ENCODE measurements around the gene ACE.
A peak's percentile ranks its signal among the peaks of the same experiment; 100 is the strongest.

The ACE gene

GRCh38 chr17:63489291-63489690, 12.4 kb downstream of the ACE start (continued):
- TF ChIP-seq, protein P1, sequence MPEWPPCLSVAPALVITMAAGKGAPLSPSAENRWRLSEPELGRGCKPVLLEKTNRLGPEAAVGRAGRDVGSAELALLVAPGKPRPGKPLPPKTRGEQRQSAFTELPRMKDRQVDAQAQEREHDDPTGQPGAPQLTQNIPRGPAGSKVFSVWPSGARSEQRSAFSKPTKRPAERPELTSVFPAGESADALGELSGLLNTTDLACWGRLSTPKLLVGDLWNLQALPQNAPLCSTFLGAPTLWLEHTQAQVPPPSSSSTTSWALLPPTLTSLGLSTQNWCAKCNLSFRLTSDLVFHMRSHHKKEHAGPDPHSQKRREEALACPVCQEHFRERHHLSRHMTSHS (tag by site-specific recombination; IDR thresholded peaks at IDR 0.05): no peak

DNA sequence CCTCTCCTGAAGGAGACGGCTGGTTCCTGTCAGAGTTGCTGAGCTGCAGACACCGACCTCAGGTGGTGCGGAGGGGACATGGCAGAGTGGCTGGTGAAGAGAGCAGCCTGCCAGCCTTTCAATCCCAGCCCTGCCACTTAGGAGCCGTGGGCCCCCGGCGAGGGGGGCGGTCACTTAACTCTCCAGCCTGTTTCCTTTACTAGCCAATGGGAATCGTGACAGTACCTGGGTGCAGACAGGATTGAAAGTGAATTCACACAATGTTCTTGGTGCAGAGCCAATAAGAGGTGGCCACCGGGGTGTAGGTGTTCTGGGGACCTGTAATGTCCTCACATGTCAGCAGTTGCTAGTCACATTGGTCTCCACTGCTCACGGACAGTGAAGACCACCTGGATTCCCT, 13.5 kb downstream of the ACE start:
- no peaks in the 10 kb centered on the region for H3K4me1 ChIP-seq (ENCODE audit: control insufficient read depth, insufficient read depth, low read length)
- ChIA-PET CTCF (interaction anchor here (0.6 to 1.2 kb wide), 4 partner anchors 11 to 186 kb away, joined by 3 to 6 read pairs (median 3); no protein-coding TSS in a partner anchor), POLR2A (no interaction called here)
- no peaks in the 10 kb centered on the region for H3K9me3 ChIP-seq (ENCODE audit: control insufficient read depth, insufficient read depth, low read depth, low read length)
- no peak overlapping the region for H3K4me3 ChIP-seq (ENCODE audit: low read depth, low read length)
- no peak overlapping the region for H3K27ac ChIP-seq (ENCODE audit: extremely low read depth, low read depth, low read length)
- TF ChIP-seq ZBTB7A (tag by site-specific recombination; IDR thresholded peaks at IDR 0.05; ENCODE audit: low read depth) (no peak), ZNF791 (tag by site-specific recombination; IDR thresholded peaks at IDR 0.05) (no peak), SETDB1 (IDR thresholded peaks at IDR 0.05; ENCODE audit: insufficient read length, low read length) (no peak), ZBTB48 (tag by site-specific recombination; IDR thresholded peaks at IDR 0.05) (no peak), ZNF354C (tag by site-specific recombination; IDR thresholded peaks at IDR 0.05; ENCODE audit: borderline replicate concordance, low read depth) (no peak), ZXDB (tag by site-specific recombination; IDR thresholded peaks at IDR 0.05) (no peak)
- peaks cover 0 to 3% of the 10 kb centered on the region in 2 experiments; a peak in 2 of 3 replicates for H3K36me3 ChIP-seq (ENCODE audit: control insufficient read depth in 2 of 2, insufficient read depth in 1 of 2, low read length in 2 of 2)

- Histone ChIP-seq H3K27ac (ENCODE audit: extremely low read depth, low read depth, low read length) (no peak overlapping the region), H3K36me3 (ENCODE audit: control insufficient read depth in 2 of 2, insufficient read depth in 1 of 2, low read length in 2 of 2) (peaks cover 0 to 3% of the 10 kb centered on the region in 2 experiments; a peak in 2 of 3 replicates), H3K9me3 (ENCODE audit: control insufficient read depth, insufficient read depth, low read depth, low read length) (no peaks in the 10 kb centered on the region), H3K4me1 (ENCODE audit: control insufficient read depth, insufficient read depth, low read length) (no peaks in the 10 kb centered on the region), H3K4me3 (ENCODE audit: low read depth, low read length) (no peak overlapping the region)
- POLR2A ChIA-PET: no interaction called here
- no peak for TF ChIP-seq ZNF843 (tag by site-specific recombination; IDR thresholded peaks at IDR 0.05)
- TF ChIP-seq ZNF423 (tag by site-specific recombination; IDR thresholded peaks at IDR 0.05): no peak
- no peak for TF ChIP-seq ZBTB11 (tag by site-specific recombination; conservative IDR thresholded peaks at IDR 0.05; ENCODE audit: low read depth)
- TF ChIP-seq, protein P1 (tag by site-specific recombination; IDR thresholded peaks at IDR 0.05): no peak
- TF ChIP-seq ZNF626 (tag by site-specific recombination; IDR thresholded peaks at IDR 0.05): no peak
- CTCF ChIA-PET: interaction anchor here (1.0 to 1.3 kb wide), 3 partner anchors 12 to 84 kb away, joined by 3 to 8 read pairs (median 3); no protein-coding TSS in a partner anchor
Measured at GRCh38 chr17:63490858-63491400, 14.1 kb downstream of the ACE start.

DNA sequence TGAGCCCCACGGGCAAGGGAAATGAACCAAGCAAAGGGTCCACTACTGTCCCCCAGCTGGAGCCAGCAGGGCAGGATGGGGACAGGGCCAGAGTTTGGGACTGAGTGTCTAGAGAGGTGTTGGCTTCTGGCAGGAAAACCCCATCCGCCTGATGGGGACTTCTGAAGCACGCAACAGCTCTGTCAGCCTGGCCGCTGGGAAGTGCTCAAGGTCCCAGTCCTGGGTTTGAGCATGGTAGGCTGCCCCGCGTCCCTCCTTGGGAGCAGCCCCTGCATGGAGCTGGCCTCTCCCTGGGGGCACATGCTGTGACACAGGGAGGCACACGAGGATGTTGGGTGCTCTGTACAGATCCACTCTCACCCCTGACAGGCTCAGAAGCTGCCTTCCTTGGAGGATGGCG, 14.6 kb downstream of the ACE start:
- H3K9me3 ChIP-seq (ENCODE audit: control insufficient read depth, insufficient read depth, low read depth, low read length): no peaks in the 10 kb centered on the region
- no peaks in the 10 kb centered on the region for H3K4me1 ChIP-seq (ENCODE audit: control insufficient read depth, insufficient read depth, low read length)
- H3K4me3 ChIP-seq (ENCODE audit: low read depth, low read length): no peak overlapping the region
- no peak for TF ChIP-seq KLF16 (tag by site-specific recombination; IDR thresholded peaks at IDR 0.05)
- 0 out of 2 replicates have a peak, but pooled peaks have one; percentile 21 for TF ChIP-seq ZIC2 (tag by site-specific recombination; IDR thresholded peaks at IDR 0.05)
- POLR2A ChIA-PET: interaction anchor here (1.3 kb wide), 1 partner anchor 12 kb away, joined by 4 read pairs; no protein-coding TSS in a partner anchor
- H3K36me3 ChIP-seq (ENCODE audit: control insufficient read depth in 2 of 2, insufficient read depth in 1 of 2, low read length in 2 of 2): peaks cover 0 to 3% of the 10 kb centered on the region in 2 experiments; a peak in 2 of 3 replicates
- CTCF ChIA-PET: interaction anchor here (0.7 to 1.3 kb wide), 4 partner anchors 10 to 85 kb away, joined by 3 to 8 read pairs (median 3); no protein-coding TSS in a partner anchor
- no peak overlapping the region for H3K27ac ChIP-seq (ENCODE audit: extremely low read depth, low read depth, low read length)

All from HEK293 (cell line).